ENCODE data around the gene KIF16B.
"Not testable (repeated sequence)": the region's sequence is repeated elsewhere in the genome, so short reads cannot be mapped to it uniquely, and the experiment has no call there.

KIF16B gene

GRCh38 chr20:16595376-16595775 is 22.1 kb upstream of the KIF16B start:
- no peak for DNase-seq (ENCODE audit: low spot score)

- no peak for DNase-seq (ENCODE audit: low spot score)
These were observed 16.9 kb upstream of the KIF16B start for GRCh38 chr20:16590041-16590633.

- no peak for DNase-seq (ENCODE audit: low spot score)
These were observed 16.4 kb upstream of the KIF16B start for GRCh38 chr20:16589623-16590022.

GRCh38 chr20:16588241-16588640 is 15.0 kb upstream of the KIF16B start:
- no peak for DNase-seq (ENCODE audit: low spot score)

GRCh38 chr20:16587066-16587465 is 13.8 kb upstream of the KIF16B start:
- DNase-seq (ENCODE audit: low spot score), result no peak

GRCh38 chr20:16583474-16583873 is 10.2 kb upstream of the KIF16B start:
- DNase-seq (ENCODE audit: low spot score), result peak; percentile 64

GRCh38 chr20:16581241-16581640 is 8.0 kb upstream of the KIF16B start:
- DNase-seq (ENCODE audit: low spot score), result no peak

GRCh38 chr20:16580620-16581019 is 7.4 kb upstream of the KIF16B start:
- DNase-seq (ENCODE audit: low spot score), result no peak

GRCh38 chr20:16580147-16580546 is 6.9 kb upstream of the KIF16B start:
- peak; percentile 41 for DNase-seq (ENCODE audit: low spot score)

- no peak for DNase-seq (ENCODE audit: low spot score)
These were observed 3.0 kb upstream of the KIF16B start for GRCh38 chr20:16576219-16576618.

- no peak for DNase-seq (ENCODE audit: low spot score)
These were observed 2.3 kb upstream of the KIF16B start for GRCh38 chr20:16575390-16576140.

GRCh38 chr20:16574656-16575355 is 1.6 kb upstream of the KIF16B start:
- DNase-seq (ENCODE audit: low spot score), result peak; percentile 97

GRCh38 chr20:16571333-16571732 is 1.9 kb downstream of the KIF16B start:
- DNase-seq (ENCODE audit: low spot score), result no peak

- no peak for DNase-seq (ENCODE audit: low spot score)
These were observed 3.7 kb downstream of the KIF16B start for GRCh38 chr20:16569246-16570153.

GRCh38 chr20:16566080-16566479 is 7.2 kb downstream of the KIF16B start:
- DNase-seq (ENCODE audit: low spot score), result no peak

- DNase-seq (ENCODE audit: low spot score), result not testable (repeated sequence)
These were observed 9.2 kb downstream of the KIF16B start for GRCh38 chr20:16564079-16564478.

- DNase-seq (ENCODE audit: low spot score), result no peak
These were observed 10.0 kb downstream of the KIF16B start for GRCh38 chr20:16563066-16563806.

- no peak for DNase-seq (ENCODE audit: low spot score)
These were observed 11.0 kb downstream of the KIF16B start for GRCh38 chr20:16562259-16562658.

GRCh38 chr20:16560661-16561060 is 12.6 kb downstream of the KIF16B start:
- no peak for DNase-seq (ENCODE audit: low spot score)

GRCh38 chr20:16560216-16560615 is 13.0 kb downstream of the KIF16B start:
- no peak for DNase-seq (ENCODE audit: low spot score)

GRCh38 chr20:16556301-16556700 is 16.9 kb downstream of the KIF16B start:
- DNase-seq (ENCODE audit: low spot score), result peak; percentile 39
